ENCODE data around the gene LY6G6C.
A peak's percentile ranks its signal among the peaks of the same experiment; 100 is the strongest.

LY6G6C gene

GRCh38 chr6:31721351-31722020, at the start of gene LY6G6C:
Gene LY6G6C (minus strand): TSS chr6:31721746. CDS start chr6:31721679, 67 bp downstream.
- Histone ChIP-seq H3K36me3 (ENCODE audit: control insufficient read depth, low read length) (peaks cover 3% of the 10 kb centered on the region), H3K9me3 (ENCODE audit: control insufficient read depth, insufficient read depth, low read length) (no peaks in the 10 kb centered on the region), H3K27ac (ENCODE audit: low read depth, low read length) (no peak within 1 kb of the TSS), H3K79me2 (ENCODE audit: control insufficient read depth, low read length) (no peaks in the 10 kb centered on the region), H3F3A (ENCODE audit: control insufficient read depth, insufficient read depth) (no peaks in the 10 kb centered on the region), H3K4me3 (ENCODE audit: low read length) (no peak within 1 kb of the TSS), H3K9me2 (replicated peaks; ENCODE audit: control insufficient read depth, low read length) (no peaks in the 10 kb centered on the region), H3K4me1 (ENCODE audit: control insufficient read depth, low read length) (no peaks in the 10 kb centered on the region), H4K20me1 (ENCODE audit: control insufficient read depth, insufficient read depth, low read depth, low read length) (no peaks in the 10 kb centered on the region), H3K4me2 (ENCODE audit: low read length) (no peak within 1 kb of the TSS), H3K27me3 (ENCODE audit: control insufficient read depth, low read length) (peaks cover 10% of the 10 kb centered on the region; the same call in 1 of the 2 replicates)
- TF ChIP-seq CTCF (IDR thresholded peaks at IDR 0.05; ENCODE audit: low read depth, low read length, poor library complexity, severe bottlenecking) = no peak
- TF ChIP-seq EZH2phosphoT487 (IDR thresholded peaks at IDR 0.05; ENCODE audit: borderline replicate concordance, low read length) = no peak

DNA sequence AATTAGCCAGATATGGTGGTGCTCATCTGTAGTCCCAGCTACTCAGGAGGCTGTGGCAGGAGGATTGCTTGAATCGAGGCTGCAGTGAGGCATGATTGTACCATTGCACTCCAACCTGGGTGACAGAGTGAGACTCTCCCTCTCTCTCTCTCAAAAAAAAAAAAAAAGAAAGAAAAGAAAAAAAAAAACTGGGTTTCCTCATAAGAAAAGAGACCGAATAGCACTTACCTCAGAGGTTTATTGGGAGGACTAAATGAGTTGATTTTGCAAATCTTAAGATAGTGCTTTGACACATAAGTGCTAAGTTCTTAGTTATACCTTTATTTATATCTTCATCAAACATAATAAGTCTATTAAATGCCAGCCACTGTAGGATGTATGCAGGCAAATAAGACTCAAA, 49.3 kb upstream of the LY6G6C start:
- H3K9me2 ChIP-seq (replicated peaks; ENCODE audit: control insufficient read depth, low read length) = no peaks in the 10 kb centered on the region
- H3K4me3 ChIP-seq (ENCODE audit: low read length) = no peak overlapping the region
- no peaks in the 10 kb centered on the region for H3K79me2 ChIP-seq (ENCODE audit: control insufficient read depth, low read length)
- H3F3A ChIP-seq (ENCODE audit: control insufficient read depth, insufficient read depth) = no peaks in the 10 kb centered on the region
- H3K36me3 ChIP-seq (ENCODE audit: control insufficient read depth, low read length) = no peaks in the 10 kb centered on the region
- H4K20me1 ChIP-seq (ENCODE audit: control insufficient read depth, insufficient read depth, low read depth, low read length) = no peaks in the 10 kb centered on the region
- TF ChIP-seq EZH2phosphoT487 (IDR thresholded peaks at IDR 0.05; ENCODE audit: borderline replicate concordance, low read length) (no peak), CTCF (IDR thresholded peaks at IDR 0.05; ENCODE audit: low read depth, low read length, poor library complexity, severe bottlenecking) (no peak)
- no peaks in the 10 kb centered on the region for H3K9me3 ChIP-seq (ENCODE audit: control insufficient read depth, insufficient read depth, low read length)
- H3K4me1 ChIP-seq (ENCODE audit: control insufficient read depth, low read length) = peaks cover 4% of the 10 kb centered on the region; the same call in 1 of the 2 replicates
- no peak overlapping the region for H3K4me2 ChIP-seq (ENCODE audit: low read length)
- H3K27ac ChIP-seq (ENCODE audit: low read depth, low read length) = no peak overlapping the region
- H3K27me3 ChIP-seq (ENCODE audit: control insufficient read depth, low read length) = no peaks in the 10 kb centered on the region

DNA sequence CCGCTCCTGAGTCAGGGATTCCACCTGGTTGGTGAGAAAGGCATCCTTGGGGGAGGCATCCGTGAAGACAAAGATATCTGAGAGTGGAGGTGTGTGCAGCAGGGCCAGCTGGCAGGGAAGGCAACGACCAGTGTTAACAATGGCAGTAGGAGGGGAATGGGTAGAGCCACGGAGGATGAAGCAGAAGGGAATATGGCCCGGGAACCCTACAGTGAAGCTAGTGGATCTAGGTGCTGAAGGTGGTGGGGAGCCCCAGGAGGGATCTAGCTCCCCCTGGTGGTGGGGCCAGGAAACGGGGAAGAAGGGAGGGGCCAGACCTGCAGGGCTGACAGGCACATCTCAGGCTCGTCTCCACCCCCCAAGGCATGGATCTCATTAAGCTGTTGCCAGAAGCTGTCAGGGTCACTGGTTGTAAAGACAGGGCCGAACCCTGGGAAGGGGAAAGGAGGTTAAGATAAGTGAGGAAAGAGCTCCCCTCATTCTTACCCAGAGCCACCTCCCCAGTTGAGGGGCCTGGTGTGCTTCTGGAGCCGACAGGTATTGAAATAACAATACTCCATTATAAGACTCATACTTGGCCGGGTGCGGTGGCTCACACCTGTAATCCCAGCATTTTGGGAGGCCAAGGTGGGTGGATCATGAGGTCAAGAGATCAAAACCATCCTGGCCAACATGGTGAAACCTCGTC, 48.3 kb upstream of the LY6G6C start:
- H3K79me2 ChIP-seq (ENCODE audit: control insufficient read depth, low read length) = no peaks in the 10 kb centered on the region
- H3K4me1 ChIP-seq (ENCODE audit: control insufficient read depth, low read length) = peaks cover 4% of the 10 kb centered on the region; the same call in 1 of the 2 replicates
- TF ChIP-seq CTCF (IDR thresholded peaks at IDR 0.05; ENCODE audit: low read depth, low read length, poor library complexity, severe bottlenecking) (peak; percentile 97), EZH2phosphoT487 (IDR thresholded peaks at IDR 0.05; ENCODE audit: borderline replicate concordance, low read length) (no peak)
- H3F3A ChIP-seq (ENCODE audit: control insufficient read depth, insufficient read depth) = no peaks in the 10 kb centered on the region
- no peaks in the 10 kb centered on the region for H3K36me3 ChIP-seq (ENCODE audit: control insufficient read depth, low read length)
- no peak overlapping the region for H3K4me3 ChIP-seq (ENCODE audit: low read length)
- no peaks in the 10 kb centered on the region for H3K9me3 ChIP-seq (ENCODE audit: control insufficient read depth, insufficient read depth, low read length)
- H3K27me3 ChIP-seq (ENCODE audit: control insufficient read depth, low read length) = no peaks in the 10 kb centered on the region
- H3K4me2 ChIP-seq (ENCODE audit: low read length) = no peak overlapping the region
- no peak overlapping the region for H3K27ac ChIP-seq (ENCODE audit: low read depth, low read length)
- no peaks in the 10 kb centered on the region for H3K9me2 ChIP-seq (replicated peaks; ENCODE audit: control insufficient read depth, low read length)
- no peaks in the 10 kb centered on the region for H4K20me1 ChIP-seq (ENCODE audit: control insufficient read depth, insufficient read depth, low read depth, low read length)
